ENCODE data around the gene TIPRL. TPM values are rescaled to one million over a fixed set of nuclear protein-coding genes. Genes with fewer than 3 reads are reported as not detected.
"Not testable (repeated sequence)": the region's sequence is repeated elsewhere in the genome, so short reads cannot be mapped to it uniquely, and the experiment has no call there.

TIPRL gene
- total and polyA plus RNA-seq, 12 donors = 9.3 to 59.3 (median 28.3) TPM

DNA sequence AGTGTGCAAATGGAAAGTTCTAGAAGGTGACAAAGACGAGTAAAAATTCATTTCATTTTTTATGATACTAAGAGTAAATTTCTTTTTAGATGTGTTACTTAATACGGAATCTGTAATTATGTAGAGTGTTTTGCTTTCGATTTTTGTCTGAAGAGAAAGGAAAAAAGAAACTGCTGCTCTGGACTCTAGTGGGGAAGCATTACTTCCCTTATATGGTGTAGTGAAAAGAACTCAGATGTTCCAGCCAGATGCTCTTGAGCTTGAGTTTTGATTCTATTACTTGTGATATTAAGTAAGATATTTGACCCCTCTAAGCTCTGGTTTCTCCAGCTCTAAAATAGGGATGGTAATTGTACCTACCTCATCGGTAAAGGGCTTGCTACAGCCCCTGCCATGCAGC is 29.8 kb upstream of the TIPRL start:
- 55 to 61% (median 58%) methylated on average over 4 of the region's 4 CpGs for WGBS, 4 donors

DNA sequence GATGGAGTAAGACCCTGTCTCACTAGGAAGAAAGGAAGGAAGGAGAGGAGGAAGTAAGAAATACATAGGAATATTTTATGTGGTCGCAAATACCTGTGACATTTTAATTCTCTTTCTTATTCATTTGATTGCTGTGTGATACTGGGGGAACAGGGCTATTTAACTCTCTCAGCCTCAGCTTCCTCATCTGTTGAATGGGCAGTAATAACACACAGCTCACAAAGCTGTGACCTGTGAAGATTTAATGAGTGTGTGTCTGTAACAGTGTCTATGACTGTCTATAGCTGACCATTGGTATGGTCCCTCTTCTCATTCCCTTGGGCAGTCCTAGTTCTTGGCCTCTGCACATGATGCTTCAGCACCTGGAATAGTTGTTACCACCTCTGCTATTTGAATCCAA is 28.5 kb upstream of the TIPRL start:
- Histone ChIP-seq H3K4me3 (no peak overlapping the region), H3K27ac (no peak overlapping the region), H3K27me3 (no peaks in the 10 kb centered on the region), H3K9me3 (replicated peaks in 1 of 3) (no peaks in the 10 kb centered on the region), H3K36me3 (replicated peaks in 1 of 2) (no peaks in the 10 kb centered on the region), H3K4me1 (replicated peaks in 1 of 2) (no peaks in the 10 kb centered on the region)
- intact Hi-C loops (cut with DNase I) = no loop called here
- no peak for DNase-seq
- WGBS, 4 donors = 92 to 96% (median 94%) methylated on average over 1 of the region's 1 CpG
- TF ChIP-seq POLR2A (IDR thresholded peaks at IDR 0.05) = no peak
- TF ChIP-seq, protein P1, sequence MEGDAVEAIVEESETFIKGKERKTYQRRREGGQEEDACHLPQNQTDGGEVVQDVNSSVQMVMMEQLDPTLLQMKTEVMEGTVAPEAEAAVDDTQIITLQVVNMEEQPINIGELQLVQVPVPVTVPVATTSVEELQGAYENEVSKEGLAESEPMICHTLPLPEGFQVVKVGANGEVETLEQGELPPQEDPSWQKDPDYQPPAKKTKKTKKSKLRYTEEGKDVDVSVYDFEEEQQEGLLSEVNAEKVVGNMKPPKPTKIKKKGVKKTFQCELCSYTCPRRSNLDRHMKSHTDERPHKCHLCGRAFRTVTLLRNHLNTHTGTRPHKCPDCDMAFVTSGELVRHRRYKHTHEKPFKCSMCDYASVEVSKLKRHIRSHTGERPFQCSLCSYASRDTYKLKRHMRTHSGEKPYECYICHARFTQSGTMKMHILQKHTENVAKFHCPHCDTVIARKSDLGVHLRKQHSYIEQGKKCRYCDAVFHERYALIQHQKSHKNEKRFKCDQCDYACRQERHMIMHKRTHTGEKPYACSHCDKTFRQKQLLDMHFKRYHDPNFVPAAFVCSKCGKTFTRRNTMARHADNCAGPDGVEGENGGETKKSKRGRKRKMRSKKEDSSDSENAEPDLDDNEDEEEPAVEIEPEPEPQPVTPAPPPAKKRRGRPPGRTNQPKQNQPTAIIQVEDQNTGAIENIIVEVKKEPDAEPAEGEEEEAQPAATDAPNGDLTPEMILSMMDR (IDR thresholded peaks at IDR 0.05) = no peak

More for the DNA sequence above, 29.8 kb upstream of the TIPRL start:
- H3K36me3 ChIP-seq (replicated peaks in 1 of 2) = no peaks in the 10 kb centered on the region
- peak overlapping the region in 1 of 5 donors; percentile 6 for H3K27ac ChIP-seq
- H3K4me1 ChIP-seq (replicated peaks in 1 of 2) = no peaks in the 10 kb centered on the region
- no peaks in the 10 kb centered on the region for H3K9me3 ChIP-seq (replicated peaks in 1 of 3)
- TF ChIP-seq, protein P1 (IDR thresholded peaks at IDR 0.05) = no peak
- TF ChIP-seq POLR2A (IDR thresholded peaks at IDR 0.05) = no peak
- intact Hi-C loops (cut with DNase I) = loop anchor here in 1 of 2 donors (10.0 kb wide), 1 partner anchor 64 kb away; no protein-coding TSS in a partner anchor
- H3K4me3 ChIP-seq = no peak overlapping the region
- H3K27me3 ChIP-seq = no peaks in the 10 kb centered on the region
- DNase-seq = no peak

DNA sequence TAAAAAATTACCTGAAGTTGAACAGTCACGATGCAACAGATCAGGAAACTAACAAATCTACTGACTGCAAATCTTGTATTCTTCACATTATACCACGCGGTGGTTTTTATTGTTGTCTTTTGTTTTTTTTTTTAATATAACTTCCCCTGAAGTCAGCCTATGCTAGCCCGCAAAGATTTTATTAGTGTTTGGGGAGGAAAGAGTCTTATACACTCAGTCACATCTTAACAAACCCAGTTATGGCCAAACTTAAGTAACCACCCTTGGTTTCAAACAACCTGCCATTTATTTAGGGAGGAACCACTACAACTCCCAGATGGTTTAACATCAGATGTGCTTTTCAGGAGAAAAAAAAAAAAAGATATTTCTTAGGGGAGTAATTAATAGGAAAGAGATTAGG is 26.8 kb upstream of the TIPRL start:
- Histone ChIP-seq H3K27ac (no peak overlapping the region), H3K4me1 (replicated peaks in 1 of 2) (no peaks in the 10 kb centered on the region), H3K27me3 (no peaks in the 10 kb centered on the region), H3K36me3 (replicated peaks in 1 of 2) (no peaks in the 10 kb centered on the region), H3K4me3 (no peak overlapping the region), H3K9me3 (replicated peaks in 1 of 3) (peaks cover 0 to under 1% (median 0%) of the 10 kb centered on the region in 3 donors)
- TF ChIP-seq, protein P1 (IDR thresholded peaks at IDR 0.05) = no peak
- no peak for TF ChIP-seq POLR2A (IDR thresholded peaks at IDR 0.05)
- intact Hi-C loops (cut with DNase I) = no loop called here
- WGBS, 4 donors = 86 to 91% (median 87%) methylated on average over 4 of the region's 4 CpGs
- DNase-seq = no peak

GRCh38 chr1:168154707-168155106 is 24.1 kb upstream of the TIPRL start:
- whole genome bisulfite sequencing, 4 donors = 48 to 67% (median 63%) methylated on average over 4 of the region's 4 CpGs
- intact Hi-C loops (cut with DNase I); DNase-seq; H3K4me3 ChIP-seq; H3K4me1 ChIP-seq (replicated peaks in 1 of 2); H3K27me3 ChIP-seq; H3K27ac ChIP-seq; H3K36me3 ChIP-seq (replicated peaks in 1 of 2): not testable (repeated sequence)
- H3K9me3 ChIP-seq (replicated peaks in 1 of 3) = peaks cover 0 to 13% (median 0%) of the 10 kb centered on the region in 3 donors

DNA sequence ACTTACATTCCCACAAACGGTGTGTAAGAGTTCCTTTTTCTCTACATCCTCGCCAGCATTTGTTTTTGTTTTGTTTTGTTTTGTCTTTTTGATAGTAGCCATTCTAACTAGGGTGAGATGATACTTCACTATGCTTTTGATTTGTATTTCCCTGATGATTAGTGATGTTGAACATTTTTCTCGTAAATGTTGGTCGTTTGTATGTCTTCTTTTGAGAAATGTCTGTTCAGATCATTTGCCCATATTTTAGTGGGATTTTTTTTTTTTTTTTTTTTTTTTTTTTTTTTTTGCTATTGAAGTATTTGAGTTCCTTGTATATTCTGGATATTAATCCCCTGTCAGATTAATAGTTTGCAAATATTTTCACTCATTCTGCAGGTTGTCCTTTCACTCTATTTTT is 22.9 kb upstream of the TIPRL start:
- 57 to 79% (median 75%) methylated on average over 4 of the region's 4 CpGs for WGBS, 4 donors
- peaks cover 0 to 13% (median 0%) of the 10 kb centered on the region in 3 donors for H3K9me3 ChIP-seq (replicated peaks in 1 of 3)
- H3K27ac ChIP-seq = no peak overlapping the region
- intact Hi-C loops (cut with DNase I) = no loop called here
- no peaks in the 10 kb centered on the region for H3K36me3 ChIP-seq (replicated peaks in 1 of 2)
- no peak for DNase-seq
- H3K4me3 ChIP-seq = no peak overlapping the region
- TF ChIP-seq, protein P1 (IDR thresholded peaks at IDR 0.05) = no peak
- TF ChIP-seq POLR2A (IDR thresholded peaks at IDR 0.05) = no peak
- H3K4me1 ChIP-seq (replicated peaks in 1 of 2) = no peaks in the 10 kb centered on the region
- H3K27me3 ChIP-seq = no peaks in the 10 kb centered on the region
